IPS-NIHi11 (cell line): ENCODE measurements around the gene SCN5A.

Experiments used
- DNase-seq: peaks from one replicate; pipeline ENCODE4 v3.0.0; 2012; ENCODE audit warnings: mixed read lengths, low spot score

The SCN5A gene

GRCh38 chr3:38647217-38647970 is 2.1 kb downstream of the SCN5A start:
- peak; percentile 2 for DNase-seq

GRCh38 chr3:38646630-38647029 is 2.9 kb downstream of the SCN5A start:
- peak; percentile 63 for DNase-seq

GRCh38 chr3:38646062-38646461 is 3.4 kb downstream of the SCN5A start:
- no peak for DNase-seq

- DNase-seq = no peak
Observed at GRCh38 chr3:38645601-38646000, 3.9 kb downstream of the SCN5A start.

- DNase-seq = peak; percentile 2
Observed at GRCh38 chr3:38645076-38645475, 4.4 kb downstream of the SCN5A start.

GRCh38 chr3:38644662-38645053 is 4.8 kb downstream of the SCN5A start:
- DNase-seq = peak; percentile 0

- DNase-seq = peak; percentile 1
Observed at GRCh38 chr3:38644016-38644661, 5.3 kb downstream of the SCN5A start.

GRCh38 chr3:38643592-38643991 is 5.9 kb downstream of the SCN5A start:
- no peak for DNase-seq

- DNase-seq = no peak
Observed at GRCh38 chr3:38643090-38643489, 6.4 kb downstream of the SCN5A start.

GRCh38 chr3:38641461-38642110 is 7.9 kb downstream of the SCN5A start:
- no peak for DNase-seq

- peak; percentile 88 for DNase-seq
Observed at GRCh38 chr3:38640661-38641452, 8.6 kb downstream of the SCN5A start.

GRCh38 chr3:38638354-38638753 is 11.1 kb downstream of the SCN5A start:
- no peak for DNase-seq

- DNase-seq = no peak
Observed at GRCh38 chr3:38637906-38638305, 11.6 kb downstream of the SCN5A start.

- no peak for DNase-seq
Observed at GRCh38 chr3:38636881-38637280, 12.6 kb downstream of the SCN5A start.

- DNase-seq = no peak
Observed at GRCh38 chr3:38636464-38636863, 13.0 kb downstream of the SCN5A start.

- DNase-seq = no peak
Observed at GRCh38 chr3:38634111-38634510, 15.4 kb downstream of the SCN5A start.

GRCh38 chr3:38632989-38633388 is 16.5 kb downstream of the SCN5A start:
- no peak for DNase-seq

- no peak for DNase-seq
Observed at GRCh38 chr3:38630606-38631005, 18.9 kb downstream of the SCN5A start.

GRCh38 chr3:38630070-38630469 is 19.4 kb downstream of the SCN5A start:
- no peak for DNase-seq

GRCh38 chr3:38628835-38629234 is 20.7 kb downstream of the SCN5A start:
- DNase-seq = no peak

GRCh38 chr3:38627956-38628355 is 21.5 kb downstream of the SCN5A start:
- peak; percentile 84 for DNase-seq

GRCh38 chr3:38626171-38626570 is 23.3 kb downstream of the SCN5A start:
- DNase-seq = no peak
